IPS-18a (cell line): ENCODE results near the gene PLCB3.

ENCODE experiments used
- H3K27ac ChIP-seq: one replicate; pipeline ENCODE4 v1.5.1; 2013; ENCODE audit warnings: low read length
- H3K27me3 ChIP-seq: one replicate; pipeline ENCODE4 v1.6.1; 2013; ENCODE audit warnings: mild to moderate bottlenecking, low read length; ENCODE audit not compliant: control insufficient read depth, insufficient read depth
- H3K36me3 ChIP-seq: one replicate; pipeline ENCODE4 v1.6.1; 2013; ENCODE audit warnings: low read depth, low read length; ENCODE audit not compliant: control insufficient read depth
- H3K4me1 ChIP-seq: one replicate; pipeline ENCODE4 v1.6.1; 2013; ENCODE audit warnings: low read depth, low read length; ENCODE audit not compliant: control insufficient read depth
- H3K4me3 ChIP-seq: one replicate; pipeline ENCODE4 v1.5.1; 2013; ENCODE audit warnings: low read length
- H3K9ac ChIP-seq: one replicate; pipeline ENCODE4 v1.6.1; 2013; ENCODE audit warnings: mild to moderate bottlenecking, low read length, moderate library complexity
- H3K9me3 ChIP-seq: one replicate; pipeline ENCODE4 v1.6.1; 2013; ENCODE audit warnings: low read depth, low read length; ENCODE audit not compliant: control insufficient read depth

The PLCB3 gene

DNA sequence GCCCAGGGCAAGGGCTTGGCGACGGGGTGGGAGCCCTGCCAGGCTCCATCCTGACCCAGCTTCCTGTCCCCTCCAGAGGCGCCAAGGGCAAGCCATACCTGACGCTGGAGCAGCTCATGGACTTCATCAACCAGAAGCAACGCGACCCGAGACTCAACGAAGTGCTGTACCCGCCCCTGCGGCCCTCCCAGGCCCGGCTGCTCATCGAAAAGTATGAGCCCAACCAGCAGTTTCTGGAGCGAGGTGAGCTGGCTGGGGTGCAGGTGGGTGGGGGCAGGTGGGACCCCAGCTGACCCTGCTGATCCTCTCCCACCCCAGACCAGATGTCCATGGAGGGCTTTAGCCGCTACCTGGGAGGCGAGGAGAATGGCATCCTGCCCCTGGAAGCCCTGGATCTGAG is 5.0 kb downstream of the PLCB3 start:
- Histone ChIP-seq H3K4me3 (no peak overlapping the region), H3K36me3 (peaks cover 46% of the 10 kb centered on the region), H3K9ac (no peak overlapping the region), H3K27ac (no peak overlapping the region), H3K27me3 (no peaks in the 10 kb centered on the region), H3K9me3 (no peaks in the 10 kb centered on the region), H3K4me1 (peaks cover 4% of the 10 kb centered on the region)

DNA sequence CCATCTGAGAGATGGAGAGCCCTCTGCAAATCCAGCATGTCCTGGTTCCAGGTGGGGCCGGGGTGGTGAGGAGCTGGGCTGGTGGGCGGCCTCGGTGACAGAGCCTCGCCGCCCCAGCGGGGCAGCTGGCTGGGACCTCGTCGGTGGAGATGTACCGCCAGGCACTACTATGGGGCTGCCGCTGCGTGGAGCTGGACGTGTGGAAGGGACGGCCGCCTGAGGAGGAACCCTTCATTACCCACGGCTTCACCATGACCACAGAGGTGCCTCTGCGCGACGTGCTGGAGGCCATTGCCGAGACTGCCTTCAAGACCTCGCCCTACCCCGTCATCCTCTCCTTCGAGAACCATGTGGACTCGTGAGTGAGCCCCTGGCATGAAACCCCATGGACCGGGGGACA is 7.0 kb downstream of the PLCB3 start:
- Histone ChIP-seq H3K9ac (no peak overlapping the region), H3K27ac (no peak overlapping the region), H3K4me1 (peaks cover 2% of the 10 kb centered on the region), H3K36me3 (peaks cover 64% of the 10 kb centered on the region), H3K9me3 (no peaks in the 10 kb centered on the region), H3K4me3 (no peak overlapping the region), H3K27me3 (no peaks in the 10 kb centered on the region)

DNA sequence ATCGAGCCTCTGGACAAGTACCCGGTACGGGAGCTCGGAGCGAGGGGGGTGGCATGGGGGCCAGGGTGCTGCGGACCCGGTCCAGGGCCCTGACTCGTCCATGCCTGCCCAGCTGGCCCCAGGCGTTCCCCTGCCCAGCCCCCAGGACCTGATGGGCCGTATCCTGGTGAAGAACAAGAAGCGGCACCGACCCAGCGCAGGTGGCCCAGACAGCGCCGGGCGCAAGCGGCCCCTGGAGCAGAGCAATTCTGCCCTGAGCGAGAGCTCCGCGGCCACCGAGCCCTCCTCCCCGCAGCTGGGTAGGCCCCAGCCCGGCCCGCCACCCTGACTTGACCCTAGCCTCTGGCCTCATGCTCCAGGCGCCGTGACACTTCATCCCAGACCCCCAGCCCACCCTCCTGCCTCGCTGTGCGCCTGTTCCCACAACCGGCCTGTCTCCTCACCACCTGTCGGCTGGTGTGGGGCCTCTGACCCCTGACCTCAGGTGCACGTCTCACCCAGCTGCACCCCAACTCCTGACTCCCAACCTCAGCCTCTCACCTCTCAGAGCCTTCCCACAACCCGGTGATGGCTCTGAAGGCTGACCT is 7.7 kb downstream of the PLCB3 start:
- Histone ChIP-seq H3K4me3 (no peak overlapping the region), H3K36me3 (peaks cover 64% of the 10 kb centered on the region), H3K4me1 (peaks cover 2% of the 10 kb centered on the region), H3K9me3 (no peaks in the 10 kb centered on the region), H3K27ac (no peak overlapping the region), H3K9ac (no peak overlapping the region), H3K27me3 (no peaks in the 10 kb centered on the region)

DNA sequence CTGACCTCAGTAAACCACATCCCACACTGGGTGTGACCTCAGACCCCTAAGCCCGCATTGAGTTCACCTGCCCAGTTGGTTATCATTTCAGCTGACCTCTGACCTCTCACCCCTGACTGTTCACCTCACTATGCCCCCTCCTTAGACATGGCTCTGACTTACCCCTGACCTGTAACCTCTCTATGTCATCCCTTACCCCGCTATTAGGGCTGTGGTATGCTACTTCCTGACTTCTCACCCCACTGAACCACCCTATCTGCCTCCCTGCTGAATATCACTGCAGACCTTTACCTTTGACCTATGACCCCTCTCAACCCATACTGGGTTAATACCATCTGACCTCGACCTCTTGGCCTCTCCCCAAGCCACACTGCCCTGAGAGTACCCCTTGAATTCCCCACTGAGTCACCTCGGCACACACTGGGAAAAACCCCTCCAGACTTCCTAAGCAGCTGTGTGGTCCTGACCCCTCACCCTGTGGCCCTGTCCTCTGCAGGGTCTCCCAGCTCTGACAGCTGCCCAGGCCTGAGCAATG is 8.3 kb downstream of the PLCB3 start:
- Histone ChIP-seq H3K36me3 (peaks cover 64% of the 10 kb centered on the region), H3K27ac (no peak overlapping the region), H3K27me3 (no peaks in the 10 kb centered on the region), H3K4me3 (no peak overlapping the region), H3K9ac (no peak overlapping the region), H3K4me1 (peaks cover 2% of the 10 kb centered on the region), H3K9me3 (no peaks in the 10 kb centered on the region)

DNA sequence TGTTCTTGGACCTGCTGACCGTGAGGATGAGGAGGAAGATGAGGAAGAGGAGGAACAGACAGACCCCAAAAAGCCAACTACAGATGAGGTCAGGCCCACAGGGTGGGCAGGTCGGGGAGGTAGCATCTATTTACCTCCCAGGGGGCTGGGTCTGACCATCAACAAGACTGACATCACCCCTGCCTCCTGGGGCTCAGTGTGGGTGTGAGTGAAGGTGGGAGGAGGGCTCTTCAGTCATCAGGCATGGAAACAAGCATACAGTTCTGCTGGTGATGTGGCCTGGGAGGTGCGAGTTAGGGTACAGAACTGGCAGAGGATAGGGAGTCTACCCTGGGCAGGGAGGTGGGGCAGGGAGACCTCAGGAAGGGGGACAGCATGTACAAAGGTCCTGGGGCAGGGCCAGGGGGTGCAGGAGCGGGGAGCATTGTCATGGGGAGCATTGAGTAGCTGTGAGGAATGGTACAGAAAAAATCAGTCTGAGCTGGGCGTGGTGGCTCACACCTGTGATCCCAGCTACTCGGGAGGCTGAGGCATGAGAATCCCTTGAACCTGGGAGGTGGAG is 8.9 kb downstream of the PLCB3 start:
- Histone ChIP-seq H3K4me1 (peaks cover 2% of the 10 kb centered on the region), H3K27me3 (no peaks in the 10 kb centered on the region), H3K27ac (no peak overlapping the region), H3K9me3 (no peaks in the 10 kb centered on the region), H3K9ac (no peak overlapping the region), H3K36me3 (peaks cover 60% of the 10 kb centered on the region), H3K4me3 (no peak overlapping the region)

DNA sequence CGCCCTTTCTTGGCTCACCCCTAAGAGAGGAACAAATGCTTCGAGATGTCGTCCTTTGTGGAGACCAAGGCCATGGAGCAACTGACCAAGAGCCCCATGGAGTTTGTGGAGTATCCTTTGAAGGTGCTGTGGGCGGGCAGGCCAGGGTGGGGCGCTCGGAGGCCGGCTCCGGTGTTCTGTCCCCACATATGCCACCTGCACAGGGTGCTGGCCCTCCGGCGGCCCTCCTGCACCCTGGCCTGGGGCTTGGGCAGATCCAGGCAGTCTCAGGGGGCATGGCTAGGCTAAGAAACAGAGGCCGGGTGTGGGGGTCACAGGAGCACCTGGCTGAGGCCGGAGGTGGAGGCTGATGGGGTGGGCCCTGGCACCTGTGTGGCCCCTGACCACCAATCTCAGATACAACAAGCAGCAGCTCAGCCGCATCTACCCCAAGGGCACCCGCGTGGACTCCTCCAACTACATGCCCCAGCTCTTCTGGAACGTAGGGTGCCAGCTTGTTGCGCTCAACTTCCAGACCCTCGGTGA is 10.3 kb downstream of the PLCB3 start:
- Histone ChIP-seq H3K4me1 (peaks cover 2% of the 10 kb centered on the region), H3K27ac (no peak overlapping the region), H3K9ac (no peak overlapping the region), H3K4me3 (no peak overlapping the region), H3K36me3 (peaks cover 58% of the 10 kb centered on the region), H3K27me3 (no peaks in the 10 kb centered on the region), H3K9me3 (no peaks in the 10 kb centered on the region)

DNA sequence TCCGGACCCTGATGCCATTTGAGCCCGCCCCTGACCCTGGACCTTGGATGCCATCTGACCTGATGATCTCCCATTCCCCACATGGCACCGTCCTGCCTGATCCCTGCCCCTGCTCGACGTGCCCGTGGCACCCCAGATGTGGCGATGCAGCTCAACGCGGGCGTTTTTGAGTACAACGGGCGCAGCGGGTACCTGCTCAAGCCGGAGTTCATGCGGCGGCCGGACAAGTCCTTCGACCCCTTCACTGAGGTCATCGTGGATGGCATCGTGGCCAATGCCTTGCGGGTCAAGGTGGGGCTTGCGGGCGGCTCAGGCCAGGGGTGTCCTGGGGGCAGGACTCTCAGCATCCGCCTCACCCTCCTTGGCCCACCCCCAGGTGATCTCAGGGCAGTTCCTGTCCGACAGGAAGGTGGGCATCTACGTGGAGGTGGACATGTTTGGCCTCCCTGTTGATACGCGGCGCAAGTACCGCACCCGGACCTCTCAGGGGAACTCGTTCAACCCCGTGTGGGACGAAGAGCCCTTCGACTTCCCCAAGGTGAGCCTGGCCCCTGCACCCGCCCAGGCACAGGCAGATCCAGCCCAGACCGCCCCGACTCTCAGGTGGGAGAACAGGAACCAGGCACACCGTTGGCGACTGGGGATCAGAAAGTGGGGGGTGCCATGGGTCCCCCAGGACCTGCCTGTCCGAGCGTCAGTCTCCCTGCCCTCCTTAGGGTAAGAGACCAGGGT is 11.1 kb downstream of the PLCB3 start:
- no peak overlapping the region for H3K4me3 ChIP-seq
- no peaks in the 10 kb centered on the region for H3K27me3 ChIP-seq
- no peak overlapping the region for H3K9ac ChIP-seq
- peaks cover 2% of the 10 kb centered on the region for H3K4me1 ChIP-seq
- H3K27ac ChIP-seq: no peak overlapping the region
- peaks cover 58% of the 10 kb centered on the region for H3K36me3 ChIP-seq
- no peaks in the 10 kb centered on the region for H3K9me3 ChIP-seq

DNA sequence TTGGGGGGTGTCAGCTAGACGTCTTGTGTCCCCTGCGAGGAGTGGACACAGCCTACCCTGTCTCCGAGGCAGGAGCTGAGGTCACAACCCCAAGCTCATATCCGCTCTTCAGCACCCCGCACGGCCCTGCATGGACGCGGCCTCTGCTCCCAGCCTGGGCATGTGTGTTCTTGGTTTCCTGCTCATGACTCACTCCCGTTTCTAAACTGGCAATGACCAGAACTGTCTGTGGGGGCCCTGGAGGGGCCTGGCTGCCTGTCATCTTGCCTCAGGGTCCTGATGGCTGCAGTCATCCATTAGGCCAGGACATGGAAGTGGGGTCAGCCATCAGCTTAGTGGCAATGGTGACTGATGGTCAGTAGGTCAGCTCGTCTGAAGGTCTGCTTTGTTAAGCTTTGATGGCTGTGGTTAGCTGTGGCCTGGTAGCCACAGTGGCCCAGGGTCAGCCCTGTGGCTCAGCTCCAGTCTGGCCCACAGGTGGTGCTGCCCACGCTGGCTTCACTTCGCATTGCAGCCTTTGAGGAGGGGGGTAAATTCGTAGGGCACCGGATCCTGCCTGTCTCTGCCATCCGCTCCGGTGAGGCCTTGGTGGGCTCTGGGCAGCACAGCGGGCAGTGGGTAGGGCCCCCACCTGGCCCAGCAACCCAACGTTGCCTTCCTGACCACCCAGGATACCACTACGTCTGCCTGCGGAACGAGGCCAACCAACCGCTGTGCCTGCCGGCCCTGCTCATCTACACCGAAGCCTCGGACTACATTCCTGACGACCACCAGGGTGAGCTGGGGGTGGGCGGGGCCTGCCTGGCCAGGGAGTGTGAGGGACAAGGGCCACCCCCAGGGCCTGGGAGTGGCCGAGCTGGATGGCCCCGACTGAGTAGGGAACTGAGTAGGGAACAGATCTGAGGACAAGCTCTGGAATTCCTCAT is 12.0 kb downstream of the PLCB3 start:
- Histone ChIP-seq H3K27ac (no peak overlapping the region), H3K9ac (no peak overlapping the region), H3K9me3 (no peaks in the 10 kb centered on the region), H3K4me3 (no peak overlapping the region), H3K4me1 (peaks cover 2% of the 10 kb centered on the region), H3K36me3 (peaks cover 54% of the 10 kb centered on the region), H3K27me3 (no peaks in the 10 kb centered on the region)

DNA sequence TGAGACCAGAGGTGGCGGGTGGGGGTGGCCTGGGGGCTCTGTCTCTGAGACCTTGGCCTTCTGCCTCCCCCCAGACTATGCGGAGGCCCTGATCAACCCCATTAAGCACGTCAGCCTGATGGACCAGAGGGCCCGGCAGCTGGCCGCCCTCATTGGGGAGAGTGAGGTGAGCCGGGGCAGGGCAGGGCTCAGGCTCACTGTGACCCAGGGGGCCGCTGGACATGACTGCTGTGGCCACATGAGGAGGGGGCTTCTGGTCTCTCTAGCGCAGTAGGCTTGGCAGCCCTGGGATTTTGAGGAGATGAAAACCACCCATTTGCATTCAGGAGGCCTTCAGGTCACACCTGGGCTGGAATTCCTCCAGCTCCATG is 12.6 kb downstream of the PLCB3 start:
- no peak overlapping the region for H3K27ac ChIP-seq
- H3K27me3 ChIP-seq: no peaks in the 10 kb centered on the region
- no peak overlapping the region for H3K4me3 ChIP-seq
- peaks cover 49% of the 10 kb centered on the region for H3K36me3 ChIP-seq
- H3K9ac ChIP-seq: no peak overlapping the region
- H3K4me1 ChIP-seq: peaks cover 8% of the 10 kb centered on the region
- no peaks in the 10 kb centered on the region for H3K9me3 ChIP-seq

DNA sequence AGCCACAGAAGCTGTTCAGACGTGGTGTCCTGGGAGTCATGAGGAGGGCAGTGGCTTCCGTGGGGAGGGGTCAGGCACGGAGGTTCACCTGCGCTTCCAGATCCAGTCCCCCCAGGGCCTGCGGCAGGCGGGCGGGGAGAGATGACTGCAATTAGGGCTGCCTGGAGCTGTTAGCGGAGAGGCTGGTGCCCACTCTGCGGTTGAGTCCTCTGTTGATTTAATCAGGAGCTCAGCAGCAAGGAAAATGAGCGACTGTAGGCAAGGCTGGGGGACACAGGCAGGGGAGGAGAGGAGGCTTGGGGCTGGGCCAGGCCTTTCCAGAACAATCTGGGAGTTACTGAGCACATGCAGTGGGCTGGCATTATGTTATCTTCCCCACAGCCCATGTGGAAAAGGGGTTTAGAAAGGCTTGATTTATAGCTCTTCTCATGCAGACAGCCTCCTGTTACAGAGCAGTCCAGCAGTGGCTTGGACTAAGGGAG is 13.1 kb downstream of the PLCB3 start:
- Histone ChIP-seq H3K4me1 (peaks cover 8% of the 10 kb centered on the region), H3K36me3 (peaks cover 46% of the 10 kb centered on the region), H3K27ac (no peak overlapping the region), H3K4me3 (no peak overlapping the region), H3K27me3 (no peaks in the 10 kb centered on the region), H3K9me3 (no peaks in the 10 kb centered on the region), H3K9ac (no peak overlapping the region)
